Lower leg skin (tissue), 3 donors: ENCODE results near the gene CPVL.

ENCODE experiments used
- CTCF ChIP-seq, 3 donors: fragments of 450-650 bp; IDR thresholded peaks; one replicate each; pipeline ENCODE4 v1.5.1; 2016; ENCODE audit warnings: antibody characterized with exemption in 3 of 3, mild to moderate bottlenecking in 3 of 3, moderate library complexity in 2 of 3
- POLR2A ChIP-seq, 2 donors: fragments of 450-650 bp; IDR thresholded peaks; one replicate each; pipeline ENCODE4 v1.6.1; 2016 to 2017; ENCODE audit warnings: antibody characterized with exemption in 2 of 2, mild to moderate bottlenecking in 1 of 2, moderate library complexity in 1 of 2

GRCh38 chr7:29084832-29085231, 61.5 kb downstream of the CPVL start:
- TF ChIP-seq CTCF (IDR thresholded peaks at IDR 0.05) (no peak), POLR2A (IDR thresholded peaks at IDR 0.05) (no peak)
